H9 (cell line): ENCODE measurements around the gene EGFR. TPM values are rescaled to one million over a fixed set of nuclear protein-coding genes. Genes with fewer than 3 reads are reported as not detected.

Experiments
- DNase-seq: peaks from one replicate; pipeline ENCODE4 v3.0.0-alpha.2; 2017
- H2AFZ ChIP-seq: one replicate; pipeline ENCODE4 v1.6.1; 2013; ENCODE audit warnings: mild to moderate bottlenecking, low read length, control low read depth, moderate library complexity
- H2AK5ac ChIP-seq: 2 replicates; pipeline ENCODE4 v1.6.1; 2013; ENCODE audit warnings: low read length, control low read depth, mixed read lengths; ENCODE audit not compliant: insufficient read length
- H2BK120ac ChIP-seq: one replicate; pipeline ENCODE4 v1.6.1; 2013; ENCODE audit warnings: low read depth, mild to moderate bottlenecking, low read length, control low read depth, inconsistent platforms; ENCODE audit not compliant: poor library complexity, severe bottlenecking
- H2BK12ac ChIP-seq: 2 replicates; pipeline ENCODE4 v1.6.1; 2013; ENCODE audit warnings: low read length, control low read depth, mixed read lengths, low read depth; ENCODE audit not compliant: insufficient read length
- H2BK15ac ChIP-seq: 2 replicates; pipeline ENCODE4 v1.6.1; 2013; ENCODE audit warnings: low read depth, low read length, control low read depth
- H2BK20ac ChIP-seq: one replicate; pipeline ENCODE4 v1.6.1; 2013; ENCODE audit warnings: low read depth, mild to moderate bottlenecking, low read length, control low read depth, inconsistent platforms; ENCODE audit not compliant: poor library complexity, severe bottlenecking
- H2BK5ac ChIP-seq: 2 replicates; pipeline ENCODE4 v1.6.1; 2013; ENCODE audit warnings: low read length, control low read depth, mixed read lengths; ENCODE audit not compliant: insufficient read length
- H3K14ac ChIP-seq: 2 replicates; pipeline ENCODE4 v1.6.1; 2013; ENCODE audit warnings: low read length, control low read depth; ENCODE audit not compliant: insufficient read depth
- H3K18ac ChIP-seq: 2 replicates; pipeline ENCODE4 v1.6.1; 2013; ENCODE audit warnings: low read depth, mild to moderate bottlenecking, mixed read lengths, low read length, control low read depth; ENCODE audit not compliant: insufficient read length
- H3K23ac ChIP-seq: 2 replicates; pipeline ENCODE4 v1.6.1; 2013; ENCODE audit warnings: low read length, control low read depth, mixed read lengths, low read depth; ENCODE audit not compliant: insufficient read length
- H3K23me2 ChIP-seq: 2 replicates; pipeline ENCODE4 v1.6.1; 2013; ENCODE audit warnings: low read depth, mild to moderate bottlenecking, mixed read lengths, low read length, control low read depth; ENCODE audit not compliant: insufficient read length, poor library complexity, severe bottlenecking
- H3K27ac ChIP-seq: 2 replicates; pipeline ENCODE4 v1.5.1; 2013; ENCODE audit warnings: low read length, control low read depth, mixed read lengths, low read depth; ENCODE audit not compliant: insufficient read length
- H3K27me3 ChIP-seq: 2 replicates; pipeline ENCODE4 v1.6.1; 2013; ENCODE audit warnings: low read length, control low read depth, inconsistent platforms; ENCODE audit not compliant: insufficient read depth
- H3K4ac ChIP-seq: 2 replicates; pipeline ENCODE4 v1.6.1; 2013; ENCODE audit warnings: low read depth, mild to moderate bottlenecking, control low read depth, inconsistent platforms, low read length, moderate library complexity
- H3K4me1 ChIP-seq: 2 replicates; pipeline ENCODE4 v1.6.1; 2013; ENCODE audit warnings: low read length, control low read depth, inconsistent platforms; ENCODE audit not compliant: insufficient read depth
- H3K4me2 ChIP-seq: 2 replicates; pipeline ENCODE4 v1.6.1; 2013; ENCODE audit warnings: low read length, control low read depth, mixed read lengths; ENCODE audit not compliant: insufficient read length, insufficient read depth
- H3K56ac ChIP-seq: 2 replicates; pipeline ENCODE4 v1.6.1; 2013; ENCODE audit warnings: low read depth, mild to moderate bottlenecking, mixed read lengths, low read length, control low read depth; ENCODE audit not compliant: insufficient read length
- H3K79me1 ChIP-seq: 2 replicates; pipeline ENCODE4 v1.6.1; 2013; ENCODE audit warnings: low read depth, mild to moderate bottlenecking, moderate library complexity, low read length, control low read depth, inconsistent platforms; ENCODE audit not compliant: insufficient read depth, poor library complexity, severe bottlenecking
- H3K79me2 ChIP-seq: 2 replicates; pipeline ENCODE4 v1.6.1; 2013; ENCODE audit warnings: low read length, control low read depth, inconsistent platforms; ENCODE audit not compliant: insufficient read depth
- H3K9ac ChIP-seq: 2 replicates; pipeline ENCODE4 v1.6.1; 2013; ENCODE audit warnings: low read length, control low read depth, mixed read lengths; ENCODE audit not compliant: insufficient read length; ENCODE audit errors: extremely low read depth
- H3K9me3 ChIP-seq: one replicate; pipeline ENCODE4 v1.6.1; 2013; ENCODE audit warnings: low read depth, low read length, inconsistent platforms; ENCODE audit not compliant: control insufficient read depth
- H3T11ph ChIP-seq: one replicate; pipeline ENCODE4 v1.6.1; 2013; ENCODE audit warnings: mild to moderate bottlenecking, low read length, control low read depth, inconsistent platforms
- H4K20me1 ChIP-seq: one replicate; pipeline ENCODE4 v1.6.1; 2013; ENCODE audit not compliant: control insufficient read depth, insufficient read length, insufficient read depth
- H4K5ac ChIP-seq: 2 replicates; pipeline ENCODE4 v1.6.1; 2013; ENCODE audit warnings: low read depth, mild to moderate bottlenecking, mixed read lengths, low read length, control low read depth; ENCODE audit not compliant: insufficient read length
- H4K8ac ChIP-seq: replicated peaks from 2 replicates; pipeline ENCODE4 v1.6.1; 2013; ENCODE audit warnings: low read length, control low read depth, mixed read lengths, low read depth; ENCODE audit not compliant: insufficient read length
- H4K91ac ChIP-seq: 2 replicates; pipeline ENCODE4 v1.6.1; 2013; ENCODE audit warnings: low read depth, mild to moderate bottlenecking, moderate library complexity, mixed read lengths, low read length, control low read depth; ENCODE audit not compliant: insufficient read length
- H3K27ac Mint-ChIP-seq, 3 experiments: 2 replicates in 2 of 3; 3 replicates in 1 of 3; pipeline ENCODE4 v1.8.0; 2020 to 2021; ENCODE audit warnings: mixed read lengths in 3 of 3, mild to moderate bottlenecking in 1 of 3, moderate library complexity in 1 of 3
- H3K27me3 Mint-ChIP-seq: 2 replicates; pipeline ENCODE4 v1.8.0; 2021; ENCODE audit warnings: low read depth, mild to moderate bottlenecking, moderate library complexity, mixed read lengths
- H3K36me3 Mint-ChIP-seq, 3 experiments: 2 replicates in 2 of 3; 3 replicates in 1 of 3; pipeline ENCODE4 v1.8.0; 2020 to 2021; ENCODE audit warnings: low read depth in 3 of 3, mixed read lengths in 3 of 3; ENCODE audit not compliant: insufficient read depth in 1 of 3
- H3K4me1 Mint-ChIP-seq, 2 experiments: 2 replicates each; pipeline ENCODE4 v1.8.0; 2020; ENCODE audit warnings: mixed read lengths in 2 of 2
- H3K4me3 Mint-ChIP-seq, 2 experiments: 2 replicates in 1 of 2; 3 replicates in 1 of 2; pipeline ENCODE4 v1.8.0; 2020 to 2021; ENCODE audit warnings: mild to moderate bottlenecking in 2 of 2, mixed read lengths in 2 of 2, moderate library complexity in 1 of 2
- H3K9me3 Mint-ChIP-seq, 2 experiments: 2 replicates in 1 of 2; 3 replicates in 1 of 2; pipeline ENCODE4 v1.8.0; 2020; ENCODE audit warnings: mild to moderate bottlenecking in 2 of 2, mixed read lengths in 2 of 2, moderate library complexity in 1 of 2
- WGBS: extraction: QIAGEN DNeasy Blood & Tissue Kit; methylation state at CpG from one replicate; pipeline ENCODE4 v1.1.7; 2013; ENCODE audit warnings: missing lambda C conversion rate, low lambda C conversion rate, mixed read lengths; ENCODE audit not compliant: insufficient read length; ENCODE audit errors: extremely low coverage; 5-methylcytosine and 5-hydroxymethylcytosine counted together
- total RNA-seq: library from RNA; stranded (reverse); gene quantifications from 2 replicates; pipeline ENCODE4 v1.2.1, GENCODE V29; 2021
- TF ChIP-seq, protein P1 (sequence below): fragments of 200-600 bp; sonication (generic); conservative IDR thresholded peaks from 3 replicates; pipeline ENCODE4 v1.8.0; 2021; ENCODE audit warnings: antibody characterized with exemption, mild to moderate bottlenecking

The EGFR gene
- total RNA-seq, 1 experiment from 2014 or later: 3.3 TPM

DNA sequence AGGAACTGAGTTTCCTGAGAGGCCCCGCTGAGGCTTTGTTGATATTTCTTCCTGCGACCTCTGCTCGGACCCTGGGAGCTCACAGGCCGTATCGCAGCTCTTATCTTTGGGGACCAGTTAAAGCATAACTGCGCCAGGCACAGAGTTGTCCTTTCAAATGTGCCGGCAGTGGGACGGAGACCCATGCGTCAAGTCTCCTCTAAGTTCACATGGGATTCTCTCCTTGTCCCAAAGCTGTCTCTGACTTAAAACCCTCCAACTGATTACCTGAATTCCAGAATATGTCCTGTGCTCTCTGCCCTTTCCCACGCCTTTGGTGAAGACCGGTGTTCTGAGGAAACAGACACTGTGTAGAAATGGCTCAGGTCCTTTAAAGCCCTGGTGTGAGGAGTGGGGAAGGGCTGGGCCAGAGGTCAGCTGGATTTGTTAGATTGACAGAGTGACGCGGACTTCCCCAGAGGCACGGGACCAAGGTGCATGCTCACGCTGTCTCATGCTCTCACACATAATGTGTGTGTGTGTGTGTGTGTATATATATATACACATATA, 169.8 kb downstream of the EGFR start:
- no peak overlapping the region; a peak in 1 of 5 replicates for H3K4me3 Mint-ChIP-seq
- H3K27ac ChIP-seq: no peak overlapping the region
- no peaks in the 10 kb centered on the region; a peak in 2 of 7 replicates for H3K36me3 Mint-ChIP-seq
- no peak overlapping the region for H2BK15ac ChIP-seq
- no peak overlapping the region for H4K8ac ChIP-seq
- TF ChIP-seq, protein P1, sequence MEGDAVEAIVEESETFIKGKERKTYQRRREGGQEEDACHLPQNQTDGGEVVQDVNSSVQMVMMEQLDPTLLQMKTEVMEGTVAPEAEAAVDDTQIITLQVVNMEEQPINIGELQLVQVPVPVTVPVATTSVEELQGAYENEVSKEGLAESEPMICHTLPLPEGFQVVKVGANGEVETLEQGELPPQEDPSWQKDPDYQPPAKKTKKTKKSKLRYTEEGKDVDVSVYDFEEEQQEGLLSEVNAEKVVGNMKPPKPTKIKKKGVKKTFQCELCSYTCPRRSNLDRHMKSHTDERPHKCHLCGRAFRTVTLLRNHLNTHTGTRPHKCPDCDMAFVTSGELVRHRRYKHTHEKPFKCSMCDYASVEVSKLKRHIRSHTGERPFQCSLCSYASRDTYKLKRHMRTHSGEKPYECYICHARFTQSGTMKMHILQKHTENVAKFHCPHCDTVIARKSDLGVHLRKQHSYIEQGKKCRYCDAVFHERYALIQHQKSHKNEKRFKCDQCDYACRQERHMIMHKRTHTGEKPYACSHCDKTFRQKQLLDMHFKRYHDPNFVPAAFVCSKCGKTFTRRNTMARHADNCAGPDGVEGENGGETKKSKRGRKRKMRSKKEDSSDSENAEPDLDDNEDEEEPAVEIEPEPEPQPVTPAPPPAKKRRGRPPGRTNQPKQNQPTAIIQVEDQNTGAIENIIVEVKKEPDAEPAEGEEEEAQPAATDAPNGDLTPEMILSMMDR: no peak
- H3K18ac ChIP-seq: no peak overlapping the region
- H3K4me1 ChIP-seq: peaks cover 28% of the 10 kb centered on the region
- no peak overlapping the region for H3K14ac ChIP-seq
- no CpG with 5 or more reads among the region's 15 CpGs for WGBS
- no peak overlapping the region for H4K91ac ChIP-seq
- no peaks in the 10 kb centered on the region for H3K9me3 ChIP-seq
- no peaks in the 10 kb centered on the region for H3K23me2 ChIP-seq
- no peak overlapping the region for H3K4me2 ChIP-seq
- peaks cover 1% of the 10 kb centered on the region; the same call in 1 of the 2 replicates for H3K27me3 Mint-ChIP-seq
- H3K4ac ChIP-seq: no peak overlapping the region
- no peak overlapping the region for H2BK120ac ChIP-seq
- no peak overlapping the region for H3K23ac ChIP-seq
- H3K27ac Mint-ChIP-seq: no peak overlapping the region
- no peak for DNase-seq
- H3K4me1 Mint-ChIP-seq: peaks cover 54 to 56% of the 10 kb centered on the region in 2 experiments
- H2AK5ac ChIP-seq: no peak overlapping the region
- no peaks in the 10 kb centered on the region for H3K79me2 ChIP-seq
- no peak overlapping the region for H3T11ph ChIP-seq
- H3K56ac ChIP-seq: no peak overlapping the region
- no peak overlapping the region for H3K9ac ChIP-seq
- no peak overlapping the region for H2BK5ac ChIP-seq
- H3K27me3 ChIP-seq: no peaks in the 10 kb centered on the region
- H2BK20ac ChIP-seq: no peak overlapping the region
- peaks cover 2% of the 10 kb centered on the region for H4K20me1 ChIP-seq
- H3K9me3 Mint-ChIP-seq: no peaks in the 10 kb centered on the region
- H2AFZ ChIP-seq: no peak overlapping the region
- no peak overlapping the region for H2BK12ac ChIP-seq
- no peaks in the 10 kb centered on the region for H3K79me1 ChIP-seq
- no peak overlapping the region for H4K5ac ChIP-seq
